CD4-positive, alpha-beta T cell (primary cell): ENCODE results near the gene BACE1. TPM values are rescaled to one million over a fixed set of nuclear protein-coding genes. Genes with fewer than 3 reads are reported as not detected.

ENCODE experiments used
- ATAC-seq: fragments of 200-7000 bp; cut with Tn5 transposase; one replicate; pipeline ENCODE4 v1.10.0; 2022; ENCODE audit warnings: mild to moderate bottlenecking; ENCODE audit not compliant: poor library complexity
- CTCF ChIA-PET: fragments of 350-600 bp; sonication (Branson Sonifier 250); formaldehyde crosslinking; loops from one replicate; lab custom pipeline; 2021; ENCODE audit warnings: antibody characterized with exemption, inconsistent platforms; lab: Charles Lee
- POLR2A ChIA-PET: fragments of 350-600 bp; sonication (Branson Sonifier 250); formaldehyde crosslinking; loops from one replicate; lab custom pipeline; 2021; ENCODE audit warnings: antibody characterized with exemption, inconsistent platforms; lab: Charles Lee
- DNase-seq, 14 experiments: peaks; one replicate each; pipeline ENCODE4 v3.0.0-alpha.2; 2013 to 2020; ENCODE audit warnings: mixed read lengths in 2 of 14
- H3K27ac ChIP-seq, 2 donors: one replicate each; pipeline versions ENCODE4 v1.5.1 to v1.7.0; 2013; ENCODE audit warnings: low read length in 2 of 2, low read depth in 1 of 2, mild to moderate bottlenecking in 1 of 2
- H3K27me3 ChIP-seq, 2 experiments: 1 replicate in 1 of 2; 2 replicates in 1 of 2; pipeline versions ENCODE4 v1.6.1 to v1.7.0; 2013; ENCODE audit warnings: low read length in 2 of 2, control low read depth in 1 of 2, mild to moderate bottlenecking in 1 of 2, moderate library complexity in 1 of 2; ENCODE audit not compliant: insufficient read depth in 2 of 2, control insufficient read depth in 1 of 2
- H3K36me3 ChIP-seq: one replicate; pipeline ENCODE4 v1.6.1; 2013; ENCODE audit warnings: low read length, control low read depth; ENCODE audit not compliant: insufficient read depth
- H3K4me1 ChIP-seq: one replicate; pipeline ENCODE4 v1.6.1; 2013; ENCODE audit warnings: low read length, control low read depth; ENCODE audit not compliant: insufficient read depth
- H3K4me3 ChIP-seq: one replicate; pipeline ENCODE4 v1.5.1; 2013; ENCODE audit warnings: mild to moderate bottlenecking, low read length, moderate library complexity
- H3K9me3 ChIP-seq, 2 experiments: 1 replicate in 1 of 2; 2 replicates in 1 of 2; pipeline versions ENCODE4 v1.6.1 to v1.7.0; 2013; ENCODE audit warnings: low read length in 2 of 2, mild to moderate bottlenecking in 2 of 2, control low read depth in 1 of 2, moderate library complexity in 1 of 2; ENCODE audit not compliant: control insufficient read depth in 1 of 2, insufficient read depth in 1 of 2
- H3K27ac Mint-ChIP-seq: one replicate; pipeline ENCODE4 v1.8.0; 2020; ENCODE audit warnings: mixed read lengths
- H3K27me3 Mint-ChIP-seq: one replicate; pipeline ENCODE4 v1.8.0; 2021; ENCODE audit warnings: mixed read lengths
- H3K36me3 Mint-ChIP-seq: one replicate; pipeline ENCODE4 v1.8.0; 2021; ENCODE audit warnings: low read depth, mixed read lengths
- H3K4me1 Mint-ChIP-seq: one replicate; pipeline ENCODE4 v1.8.0; 2021; ENCODE audit warnings: low read depth, mixed read lengths
- H3K4me3 Mint-ChIP-seq: one replicate; pipeline ENCODE4 v1.8.0; 2020; ENCODE audit warnings: mild to moderate bottlenecking, mixed read lengths
- H3K9me3 Mint-ChIP-seq: one replicate; pipeline ENCODE4 v1.8.0; 2020; ENCODE audit warnings: mixed read lengths
- intact Hi-C, 2 experiments: fragments of 100-400 bp; cut with DNase I in 1 of 2; cut with micrococcal nuclease in 1 of 2; formaldehyde crosslinking; loops; one replicate each; pipeline versions ENCODE4 v1.15.1 to v1.9.0; 2023 to 2025; cut with DNase I, micrococcal nuclease
- total RNA-seq, 174 experiments: library from RNA in 2 of 174; stranded (reverse) in 2 of 174; gene quantifications; one replicate each; pipeline ENCODE4 v1.2.3 and lab custom pipeline; 2021 to 2026
- TF ChIP-seq, protein P1 (sequence below): fragments of 200-600 bp; IDR thresholded peaks from one replicate; pipeline ENCODE4 v1.8.0; 2022; ENCODE audit warnings: antibody characterized with exemption, mild to moderate bottlenecking

The BACE1 gene
- total RNA-seq, 2 experiments from 2014 or later: 0.38 to 0.59 TPM

DNA sequence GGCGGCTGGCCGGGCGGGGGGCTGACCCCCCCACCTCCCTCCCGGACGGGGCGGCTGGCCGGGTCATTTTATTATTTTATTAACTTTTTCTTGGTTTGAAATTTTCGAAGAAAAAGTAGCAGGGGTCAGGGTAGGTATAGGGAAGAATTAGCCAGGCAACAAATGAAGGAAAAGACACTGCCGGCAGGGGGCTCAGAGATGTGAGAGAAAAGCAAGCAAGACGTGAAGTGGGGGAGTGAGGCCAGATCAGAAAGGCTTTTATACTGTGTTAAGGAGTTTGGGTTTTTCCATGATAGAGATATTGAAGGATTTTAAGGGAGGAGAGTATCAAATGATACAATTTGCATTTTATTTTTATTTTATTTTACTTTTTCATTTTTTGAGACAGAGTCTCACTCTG is 64.5 kb downstream of the BACE1 start:
- Histone ChIP-seq H3K36me3 (peaks cover 46% of the 10 kb centered on the region), H3K27ac (no peak overlapping the region), H3K27me3 (no peaks in the 10 kb centered on the region), H3K4me3 (no peak overlapping the region), H3K9me3 (no peaks in the 10 kb centered on the region), H3K4me1 (no peaks in the 10 kb centered on the region)
- no peak for DNase-seq
- ChIA-PET POLR2A (no interaction called here), CTCF (no interaction called here)
- Mint-ChIP-seq H3K9me3 (no peaks in the 10 kb centered on the region), H3K27me3 (no peaks in the 10 kb centered on the region), H3K36me3 (peaks cover 73% of the 10 kb centered on the region), H3K4me1 (no peaks in the 10 kb centered on the region), H3K4me3 (no peak overlapping the region), H3K27ac (no peak overlapping the region)
- TF ChIP-seq, protein P1, sequence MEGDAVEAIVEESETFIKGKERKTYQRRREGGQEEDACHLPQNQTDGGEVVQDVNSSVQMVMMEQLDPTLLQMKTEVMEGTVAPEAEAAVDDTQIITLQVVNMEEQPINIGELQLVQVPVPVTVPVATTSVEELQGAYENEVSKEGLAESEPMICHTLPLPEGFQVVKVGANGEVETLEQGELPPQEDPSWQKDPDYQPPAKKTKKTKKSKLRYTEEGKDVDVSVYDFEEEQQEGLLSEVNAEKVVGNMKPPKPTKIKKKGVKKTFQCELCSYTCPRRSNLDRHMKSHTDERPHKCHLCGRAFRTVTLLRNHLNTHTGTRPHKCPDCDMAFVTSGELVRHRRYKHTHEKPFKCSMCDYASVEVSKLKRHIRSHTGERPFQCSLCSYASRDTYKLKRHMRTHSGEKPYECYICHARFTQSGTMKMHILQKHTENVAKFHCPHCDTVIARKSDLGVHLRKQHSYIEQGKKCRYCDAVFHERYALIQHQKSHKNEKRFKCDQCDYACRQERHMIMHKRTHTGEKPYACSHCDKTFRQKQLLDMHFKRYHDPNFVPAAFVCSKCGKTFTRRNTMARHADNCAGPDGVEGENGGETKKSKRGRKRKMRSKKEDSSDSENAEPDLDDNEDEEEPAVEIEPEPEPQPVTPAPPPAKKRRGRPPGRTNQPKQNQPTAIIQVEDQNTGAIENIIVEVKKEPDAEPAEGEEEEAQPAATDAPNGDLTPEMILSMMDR: no peak
- intact Hi-C loops: no loop called here
- ATAC-seq: no peak

DNA sequence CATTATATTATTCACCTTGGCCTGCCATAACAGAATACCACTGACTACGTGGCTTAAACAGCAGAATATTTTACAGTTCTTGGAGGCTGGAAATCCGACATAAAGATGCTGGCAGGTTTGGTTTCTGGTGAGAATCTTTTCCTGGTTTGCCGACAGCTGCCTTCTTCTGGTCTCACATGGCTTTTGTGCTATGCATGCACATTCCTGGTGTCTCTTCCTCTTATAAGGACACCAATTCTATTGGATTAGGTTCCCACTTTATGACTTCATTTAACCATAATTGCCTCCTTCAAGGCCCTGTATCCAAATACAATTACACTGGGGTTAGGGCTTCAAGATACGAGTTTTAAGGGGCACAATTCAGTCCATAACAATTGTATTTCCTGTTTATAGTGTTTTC is 66.5 kb downstream of the BACE1 start:
- TF ChIP-seq, protein P1: no peak
- Histone ChIP-seq H3K27me3 (no peaks in the 10 kb centered on the region), H3K27ac (no peak overlapping the region), H3K36me3 (peaks cover 53% of the 10 kb centered on the region), H3K9me3 (no peaks in the 10 kb centered on the region), H3K4me1 (no peaks in the 10 kb centered on the region), H3K4me3 (no peak overlapping the region)
- H3K4me3 Mint-ChIP-seq: no peak overlapping the region
- no peaks in the 10 kb centered on the region for H3K27me3 Mint-ChIP-seq
- no peak for ATAC-seq
- no peaks in the 10 kb centered on the region for H3K4me1 Mint-ChIP-seq
- CTCF ChIA-PET: no interaction called here
- POLR2A ChIA-PET: no interaction called here
- no peak overlapping the region for H3K27ac Mint-ChIP-seq
- intact Hi-C loops: no loop called here
- H3K36me3 Mint-ChIP-seq: peaks cover 68% of the 10 kb centered on the region
- H3K9me3 Mint-ChIP-seq: no peaks in the 10 kb centered on the region
- DNase-seq: no peak

DNA sequence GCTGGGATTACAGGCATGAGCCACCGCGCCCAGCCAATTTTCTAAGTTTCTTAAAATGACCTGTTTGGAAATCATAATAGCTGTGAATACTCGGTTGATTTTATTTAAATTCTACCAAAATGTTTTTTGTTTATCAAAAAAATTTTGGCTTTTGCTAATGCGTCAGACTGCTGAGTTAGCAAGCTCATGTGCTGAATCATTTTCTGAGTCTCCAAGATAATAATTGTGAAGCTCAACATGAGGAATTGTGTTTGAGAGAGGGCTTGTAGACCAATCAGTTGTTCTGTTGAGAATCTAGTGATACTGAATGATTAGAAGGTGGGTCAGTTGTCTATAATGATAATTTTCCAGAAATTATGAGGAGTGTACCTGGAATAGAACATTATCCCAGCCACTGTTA is 67.7 kb downstream of the BACE1 start:
- no peak overlapping the region for H3K4me3 Mint-ChIP-seq
- ChIA-PET CTCF (interaction anchor here (0.6 kb wide), 1 partner anchor 265 kb away, joined by 3 read pairs; no protein-coding TSS in a partner anchor), POLR2A (interaction anchor here (0.6 to 0.9 kb wide), 2 partner anchors 8 to 71 kb away, joined by 3 read pairs; no protein-coding TSS in a partner anchor)

More for the DNA sequence above, 67.7 kb downstream of the BACE1 start:
- Mint-ChIP-seq H3K36me3 (peaks cover 68% of the 10 kb centered on the region), H3K9me3 (no peaks in the 10 kb centered on the region), H3K27me3 (no peaks in the 10 kb centered on the region), H3K27ac (no peak overlapping the region), H3K4me1 (no peaks in the 10 kb centered on the region)
- H3K4me3 ChIP-seq: no peak overlapping the region
- H3K36me3 ChIP-seq: peaks cover 58% of the 10 kb centered on the region
- DNase-seq (no peak), ATAC-seq (no peak)
- H3K27me3 ChIP-seq: no peaks in the 10 kb centered on the region
- no peaks in the 10 kb centered on the region for H3K4me1 ChIP-seq
- H3K27ac ChIP-seq: no peak overlapping the region
- TF ChIP-seq, protein P1: no peak
- H3K9me3 ChIP-seq: no peaks in the 10 kb centered on the region
- intact Hi-C loops: no loop called here
